ENCODE results near the gene GBGT1.

Gene GBGT1

GRCh38 chr9:133199648-133200321 is 36.1 kb upstream of the GBGT1 start:
- TF ChIP-seq, protein P1, sequence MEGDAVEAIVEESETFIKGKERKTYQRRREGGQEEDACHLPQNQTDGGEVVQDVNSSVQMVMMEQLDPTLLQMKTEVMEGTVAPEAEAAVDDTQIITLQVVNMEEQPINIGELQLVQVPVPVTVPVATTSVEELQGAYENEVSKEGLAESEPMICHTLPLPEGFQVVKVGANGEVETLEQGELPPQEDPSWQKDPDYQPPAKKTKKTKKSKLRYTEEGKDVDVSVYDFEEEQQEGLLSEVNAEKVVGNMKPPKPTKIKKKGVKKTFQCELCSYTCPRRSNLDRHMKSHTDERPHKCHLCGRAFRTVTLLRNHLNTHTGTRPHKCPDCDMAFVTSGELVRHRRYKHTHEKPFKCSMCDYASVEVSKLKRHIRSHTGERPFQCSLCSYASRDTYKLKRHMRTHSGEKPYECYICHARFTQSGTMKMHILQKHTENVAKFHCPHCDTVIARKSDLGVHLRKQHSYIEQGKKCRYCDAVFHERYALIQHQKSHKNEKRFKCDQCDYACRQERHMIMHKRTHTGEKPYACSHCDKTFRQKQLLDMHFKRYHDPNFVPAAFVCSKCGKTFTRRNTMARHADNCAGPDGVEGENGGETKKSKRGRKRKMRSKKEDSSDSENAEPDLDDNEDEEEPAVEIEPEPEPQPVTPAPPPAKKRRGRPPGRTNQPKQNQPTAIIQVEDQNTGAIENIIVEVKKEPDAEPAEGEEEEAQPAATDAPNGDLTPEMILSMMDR (IDR thresholded peaks at IDR 0.05; ENCODE audit: low read length): no peak
- no peak for TF ChIP-seq EZH2 (IDR thresholded peaks at IDR 0.05; ENCODE audit: borderline replicate concordance, low read length)
- no peaks in the 10 kb centered on the region for H3K9me2 ChIP-seq (ENCODE audit: low read depth, low read length)
- no peaks in the 10 kb centered on the region for H3K4me1 ChIP-seq (ENCODE audit: insufficient read depth, low read length, severe bottlenecking)
- no peak overlapping the region for H3K4me3 ChIP-seq (ENCODE audit: low read depth, low read length, poor library complexity, severe bottlenecking)
- no peak overlapping the region for H3K4me2 ChIP-seq (ENCODE audit: low read length)
- H3K27me3 ChIP-seq (ENCODE audit: insufficient read depth, low read length): peaks cover 7% of the 10 kb centered on the region; the same call in 1 of the 2 replicates
- H3K9me3 ChIP-seq (ENCODE audit: low read length): peaks cover 7% of the 10 kb centered on the region
- H3K27ac ChIP-seq (ENCODE audit: low read depth, low read length, poor library complexity, severe bottlenecking): no peak overlapping the region
- H3F3A ChIP-seq (ENCODE audit: insufficient read depth, low read length): no peaks in the 10 kb centered on the region
- no peaks in the 10 kb centered on the region; the same call in 1 of the 2 replicates for H3K36me3 ChIP-seq (ENCODE audit: insufficient read depth, low read length)
- no peak overlapping the region for H3K9ac ChIP-seq (ENCODE audit: low read length)
- H4K20me1 ChIP-seq (ENCODE audit: insufficient read depth, low read length): no peaks in the 10 kb centered on the region
- H2AFZ ChIP-seq (ENCODE audit: low read length): no peak overlapping the region
- H3K79me2 ChIP-seq (ENCODE audit: insufficient read depth, low read length): no peaks in the 10 kb centered on the region

DNA sequence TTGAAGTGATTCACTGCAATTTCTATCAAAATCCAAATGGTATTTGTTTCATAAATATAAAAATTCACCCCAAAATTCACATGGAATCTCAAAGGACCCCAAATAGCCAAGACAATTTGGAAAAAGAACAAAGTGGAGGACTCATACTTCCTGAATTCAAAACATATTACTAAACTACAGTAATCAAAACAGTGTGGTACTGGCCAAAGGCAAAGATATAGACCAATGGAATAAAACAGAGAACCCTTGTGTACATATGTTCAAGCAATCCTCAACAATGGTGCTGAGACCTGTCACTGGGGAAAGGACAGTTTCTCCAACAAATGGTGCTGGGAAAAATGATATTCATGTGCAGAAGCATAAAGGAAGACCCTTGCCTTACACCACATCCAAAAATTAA is 31.3 kb upstream of the GBGT1 start:
- H3K27me3 ChIP-seq (ENCODE audit: insufficient read depth, low read length): peaks cover 7% of the 10 kb centered on the region; the same call in 1 of the 2 replicates
- no peak overlapping the region for H3K27ac ChIP-seq (ENCODE audit: low read depth, low read length, poor library complexity, severe bottlenecking)
- no peaks in the 10 kb centered on the region for H3K79me2 ChIP-seq (ENCODE audit: insufficient read depth, low read length)
- H3K4me2 ChIP-seq (ENCODE audit: low read length): no peak overlapping the region
- no peak overlapping the region for H3K4me3 ChIP-seq (ENCODE audit: low read depth, low read length, poor library complexity, severe bottlenecking)
- no peak overlapping the region for H3K9ac ChIP-seq (ENCODE audit: low read length)
- no peaks in the 10 kb centered on the region for H3K4me1 ChIP-seq (ENCODE audit: insufficient read depth, low read length, severe bottlenecking)
- peaks cover 10% of the 10 kb centered on the region for H3K9me3 ChIP-seq (ENCODE audit: low read length)
- no peak overlapping the region for H2AFZ ChIP-seq (ENCODE audit: low read length)
- TF ChIP-seq, protein P1 (IDR thresholded peaks at IDR 0.05; ENCODE audit: low read length): no peak
- TF ChIP-seq EZH2 (IDR thresholded peaks at IDR 0.05; ENCODE audit: borderline replicate concordance, low read length): no peak
- no peaks in the 10 kb centered on the region; the same call in 1 of the 2 replicates for H3K36me3 ChIP-seq (ENCODE audit: insufficient read depth, low read length)
- no peaks in the 10 kb centered on the region for H3F3A ChIP-seq (ENCODE audit: insufficient read depth, low read length)
- H4K20me1 ChIP-seq (ENCODE audit: insufficient read depth, low read length): no peaks in the 10 kb centered on the region
- H3K9me2 ChIP-seq (ENCODE audit: low read depth, low read length): no peaks in the 10 kb centered on the region

GRCh38 chr9:133194597-133194996 is 30.9 kb upstream of the GBGT1 start:
- no peak overlapping the region for H3K4me3 ChIP-seq (ENCODE audit: low read depth, low read length, poor library complexity, severe bottlenecking)
- H3K9ac ChIP-seq (ENCODE audit: low read length): no peak overlapping the region
- H4K20me1 ChIP-seq (ENCODE audit: insufficient read depth, low read length): no peaks in the 10 kb centered on the region
- TF ChIP-seq, protein P1 (IDR thresholded peaks at IDR 0.05; ENCODE audit: low read length): no peak
- no peak for TF ChIP-seq EZH2 (IDR thresholded peaks at IDR 0.05; ENCODE audit: borderline replicate concordance, low read length)
- H3K27ac ChIP-seq (ENCODE audit: low read depth, low read length, poor library complexity, severe bottlenecking): no peak overlapping the region
- no peaks in the 10 kb centered on the region; the same call in 1 of the 2 replicates for H3K36me3 ChIP-seq (ENCODE audit: insufficient read depth, low read length)
- H3K4me2 ChIP-seq (ENCODE audit: low read length): no peak overlapping the region
- H3K79me2 ChIP-seq (ENCODE audit: insufficient read depth, low read length): no peaks in the 10 kb centered on the region
- peaks cover 7% of the 10 kb centered on the region; the same call in 1 of the 2 replicates for H3K27me3 ChIP-seq (ENCODE audit: insufficient read depth, low read length)
- H3K4me1 ChIP-seq (ENCODE audit: insufficient read depth, low read length, severe bottlenecking): no peaks in the 10 kb centered on the region
- no peaks in the 10 kb centered on the region for H3F3A ChIP-seq (ENCODE audit: insufficient read depth, low read length)
- no peaks in the 10 kb centered on the region for H3K9me2 ChIP-seq (ENCODE audit: low read depth, low read length)
- no peak overlapping the region for H2AFZ ChIP-seq (ENCODE audit: low read length)
- H3K9me3 ChIP-seq (ENCODE audit: low read length): peaks cover 10% of the 10 kb centered on the region

All from OCI-LY1 (cell line).